Ishikawa (cell line): ENCODE measurements around the gene DNAL1.

Source experiments
- CREB1 ChIP-seq: IDR thresholded peaks from 2 replicates; pipeline ENCODE4 v1.6.1; 2012; ENCODE audit warnings: low read depth
- EGR1 ChIP-seq: IDR thresholded peaks from 2 replicates; pipeline ENCODE4 v1.6.1; 2012
- EP300 ChIP-seq: IDR thresholded peaks from 2 replicates; pipeline ENCODE4 v1.6.1; 2012; ENCODE audit warnings: borderline replicate concordance
- FOXM1 ChIP-seq: IDR thresholded peaks from 2 replicates; pipeline ENCODE4 v1.6.1; 2012; ENCODE audit warnings: low read depth, borderline replicate concordance
- NFIC ChIP-seq: IDR thresholded peaks from 2 replicates; pipeline ENCODE4 v1.6.1; 2012
- RAD21 ChIP-seq: IDR thresholded peaks from 2 replicates; pipeline ENCODE4 v1.6.1; 2012; ENCODE audit warnings: low read depth
- REST ChIP-seq: IDR thresholded peaks from 2 replicates; pipeline ENCODE4 v1.6.1; 2012; ENCODE audit warnings: low read depth, mild to moderate bottlenecking
- TAF1 ChIP-seq: IDR thresholded peaks from 2 replicates; pipeline ENCODE4 v1.6.1; 2012; ENCODE audit warnings: low read depth, mild to moderate bottlenecking
- TCF12 ChIP-seq: IDR thresholded peaks from 2 replicates; pipeline ENCODE4 v1.6.1; 2012; ENCODE audit warnings: low read depth
- YY1 ChIP-seq: IDR thresholded peaks from 2 replicates; pipeline ENCODE4 v1.6.1; 2012; ENCODE audit warnings: low read depth
- TF ChIP-seq, protein P1 (sequence below): IDR thresholded peaks from 2 replicates; pipeline ENCODE4 v1.6.1; 2012

DNA sequence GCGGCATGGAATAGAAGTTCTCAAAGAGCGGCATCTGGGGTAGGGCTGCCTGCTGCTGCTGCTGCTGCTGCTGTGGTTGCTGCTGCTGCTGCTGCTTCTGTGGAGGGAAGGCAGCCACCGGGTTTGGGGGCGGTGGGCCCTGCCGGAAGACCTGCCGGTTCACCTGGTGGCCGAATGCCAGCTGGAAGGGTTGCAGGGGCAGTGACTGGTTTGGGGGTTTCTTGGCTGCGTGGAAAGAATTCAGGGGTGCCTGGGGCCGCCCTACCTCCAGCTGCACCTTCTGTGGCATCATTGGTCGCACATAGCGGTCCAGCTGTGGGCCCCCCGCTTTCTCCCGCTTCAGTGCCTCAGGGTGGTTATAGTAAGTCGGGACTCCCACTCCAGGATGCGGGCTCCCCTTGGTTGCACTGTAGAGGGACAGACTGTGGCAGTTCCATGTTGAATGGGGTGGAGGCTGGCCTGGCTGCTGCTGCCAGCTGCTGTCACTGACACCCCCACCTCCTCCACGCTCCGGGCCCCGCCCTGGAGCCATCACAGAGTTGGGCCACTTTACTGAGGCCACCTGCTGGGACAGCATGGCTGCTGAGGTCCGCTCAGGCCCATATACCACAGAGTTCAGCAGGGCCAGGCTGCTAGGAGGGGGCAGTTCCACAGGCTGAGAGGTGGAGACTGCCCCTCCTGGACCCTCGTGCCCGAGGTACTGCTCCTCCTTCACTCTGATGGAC lies 94.5 kb downstream of the DNAL1 start:
- TF ChIP-seq EP300 (no peak), FOXM1 (no peak), RAD21 (no peak), CREB1 (no peak), EGR1 (no peak), TCF12 (no peak), NFIC (no peak), YY1 (no peak), REST (no peak), TAF1 (no peak)
- TF ChIP-seq, protein P1, sequence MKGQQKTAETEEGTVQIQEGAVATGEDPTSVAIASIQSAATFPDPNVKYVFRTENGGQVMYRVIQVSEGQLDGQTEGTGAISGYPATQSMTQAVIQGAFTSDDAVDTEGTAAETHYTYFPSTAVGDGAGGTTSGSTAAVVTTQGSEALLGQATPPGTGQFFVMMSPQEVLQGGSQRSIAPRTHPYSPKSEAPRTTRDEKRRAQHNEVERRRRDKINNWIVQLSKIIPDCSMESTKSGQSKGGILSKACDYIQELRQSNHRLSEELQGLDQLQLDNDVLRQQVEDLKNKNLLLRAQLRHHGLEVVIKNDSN: no peak
